GM18870 (cell line): ENCODE results near the gene PRKCSH.
"Not testable (repeated sequence)": the region's sequence is repeated elsewhere in the genome, so short reads cannot be mapped to it uniquely, and the experiment has no call there.

ENCODE experiments used
- ATAC-seq: cut with Tn5 transposase; IDR thresholded peaks from one replicate; pipeline ENCODE4 v1.9.1; 2021; ENCODE audit warnings: moderate library complexity; ENCODE audit not compliant: unreplicated experiment

PRKCSH gene

GRCh38 chr19:11435057-11435832 lies at the start of gene PRKCSH, which contains the start of gene ODAD3:
TSS of gene PRKCSH (plus strand) at chr19:11435635. CDS start at chr19:11436118, 483 bp downstream.
TSS of gene ODAD3 (minus strand) at chr19:11435121. CDS start at chr19:11435016, 105 bp downstream.
- ATAC-seq = peak; percentile 90

GRCh38 chr19:11387162-11388034 lies 48.0 kb upstream of the PRKCSH start:
- ATAC-seq = no peak

GRCh38 chr19:11390359-11390758 lies 45.1 kb upstream of the PRKCSH start:
- no peak for ATAC-seq

GRCh38 chr19:11390933-11391680 lies 44.3 kb upstream of the PRKCSH start:
- no peak for ATAC-seq

- no peak for ATAC-seq
These were observed 38.3 kb upstream of the PRKCSH start for GRCh38 chr19:11397089-11397610.

- no peak for ATAC-seq
These were observed 35.8 kb upstream of the PRKCSH start for GRCh38 chr19:11399667-11400066.

- no peak for ATAC-seq
These were observed 34.6 kb upstream of the PRKCSH start for GRCh38 chr19:11400798-11401197.

GRCh38 chr19:11401808-11402543 lies 33.5 kb upstream of the PRKCSH start:
- ATAC-seq = no peak

- ATAC-seq = no peak
These were observed 30.7 kb upstream of the PRKCSH start for GRCh38 chr19:11404588-11405222.

GRCh38 chr19:11405846-11406643 lies 29.4 kb upstream of the PRKCSH start:
- no peak for ATAC-seq

GRCh38 chr19:11406703-11407236 lies 28.7 kb upstream of the PRKCSH start:
- not testable (repeated sequence) for ATAC-seq

- ATAC-seq = no peak
These were observed 26.8 kb upstream of the PRKCSH start for GRCh38 chr19:11408591-11408990.

- ATAC-seq = no peak
These were observed 24.8 kb upstream of the PRKCSH start for GRCh38 chr19:11410682-11411081.

- no peak for ATAC-seq
These were observed 20.9 kb upstream of the PRKCSH start for GRCh38 chr19:11414544-11414943.

- ATAC-seq = no peak
These were observed 18.9 kb upstream of the PRKCSH start for GRCh38 chr19:11416346-11417052.

- ATAC-seq = no peak
These were observed 17.3 kb upstream of the PRKCSH start for GRCh38 chr19:11418094-11418548.

- ATAC-seq = no peak
These were observed 16.6 kb upstream of the PRKCSH start, which contains the start of gene RGL3 for GRCh38 chr19:11418549-11419506. TSS of gene RGL3 (minus strand) at chr19:11419314. CDS start at chr19:11419278, 36 bp downstream.
